H1 (cell line): Measurements from ENCODE around the gene SLC2A10. TPM values are rescaled to one million over a fixed set of nuclear protein-coding genes. Genes with fewer than 3 reads are reported as not detected.

Source experiments
- CTCF ChIA-PET: fragments of 300-600 bp; sonication (Branson Sonifier 250); formaldehyde crosslinking; loops from one replicate; lab custom pipeline; 2021; ENCODE audit not compliant: partially characterized antibody; lab: Charles Lee
- POLR2A ChIA-PET: fragments of 300-600 bp; sonication (Branson Sonifier 250); formaldehyde crosslinking; loops from one replicate; lab custom pipeline; 2021; ENCODE audit warnings: inconsistent platforms; ENCODE audit not compliant: partially characterized antibody; lab: Charles Lee
- DNase-seq, 2 experiments: peaks; one replicate each; pipeline versions ENCODE4 v3.0.0 to v3.0.0-alpha.2; 2010 to 2022; ENCODE audit warnings: low spot score in 2 of 2, low read depth in 1 of 2, mixed read lengths in 1 of 2
- FAIRE-seq: peaks from 2 replicates; lab custom pipeline; 2011; peaks lifted over from hg19 to GRCh38; lab: Jason Lieb, UNC
- H2AFZ ChIP-seq: 2 replicates; pipeline ENCODE4 v1.8.1; 2012; ENCODE audit warnings: low read length, inconsistent platforms
- H2AK5ac ChIP-seq: 2 replicates; pipeline ENCODE4 v1.6.1; 2013; ENCODE audit warnings: low read depth, low read length
- H2BK120ac ChIP-seq: replicated peaks from 2 replicates; pipeline ENCODE3; 2013; ENCODE audit warnings: low read depth, low read length, inconsistent platforms
- H2BK12ac ChIP-seq: 2 replicates; pipeline ENCODE4 v1.6.1; 2013; ENCODE audit warnings: low read depth, low read length
- H2BK15ac ChIP-seq: 2 replicates; pipeline ENCODE4 v1.6.1; 2013; ENCODE audit warnings: low read length
- H2BK20ac ChIP-seq: 2 replicates; pipeline ENCODE4 v1.6.1; 2013; ENCODE audit warnings: low read length
- H2BK5ac ChIP-seq: 2 replicates; pipeline ENCODE4 v1.6.1; 2013; ENCODE audit warnings: low read depth, low read length
- H3K14ac ChIP-seq: 2 replicates; pipeline ENCODE4 v1.6.1; 2013; ENCODE audit warnings: inconsistent platforms; ENCODE audit not compliant: insufficient read length
- H3K18ac ChIP-seq: 2 replicates; pipeline ENCODE4 v1.6.1; 2013; ENCODE audit warnings: low read length; ENCODE audit errors: extremely low read depth
- H3K23ac ChIP-seq: 2 replicates; pipeline ENCODE4 v1.6.1; 2013; ENCODE audit warnings: inconsistent platforms; ENCODE audit not compliant: insufficient read length
- H3K23me2 ChIP-seq: 2 replicates; pipeline ENCODE4 v1.6.1; 2013; ENCODE audit warnings: low read depth, low read length
- H3K27ac ChIP-seq: 2 replicates; pipeline ENCODE4 v1.6.1; 2011; ENCODE audit warnings: low read depth, low read length, inconsistent platforms
- H3K27me3 ChIP-seq, 4 experiments: replicated peaks in 1 of 4; 1 replicate in 1 of 4; 2 replicates in 3 of 4; pipeline versions ENCODE4 v1.6.1 to v1.8.1; 2011 to 2013; ENCODE audit warnings: low read length in 3 of 4, mild to moderate bottlenecking in 3 of 4, inconsistent platforms in 2 of 4, mixed read lengths in 2 of 4, moderate library complexity in 1 of 4; ENCODE audit not compliant: control insufficient read depth in 3 of 4, insufficient read depth in 3 of 4; ENCODE audit errors: extremely low read depth in 1 of 4
- H3K36me3 ChIP-seq, 4 experiments: 2 replicates each; pipeline versions ENCODE4 v1.6.1 to v1.8.1; 2011 to 2013; ENCODE audit warnings: mild to moderate bottlenecking in 4 of 4, low read length in 3 of 4, moderate library complexity in 2 of 4, control low read depth in 1 of 4, inconsistent platforms in 1 of 4; ENCODE audit not compliant: insufficient read depth in 4 of 4, control insufficient read depth in 2 of 4
- H3K4ac ChIP-seq: replicated peaks from 2 replicates; pipeline ENCODE3; 2013; ENCODE audit warnings: low read length, low read depth, mixed read lengths, inconsistent platforms; ENCODE audit not compliant: insufficient read length
- H3K4me1 ChIP-seq, 4 experiments: replicated peaks in 1 of 4; 1 replicate in 1 of 4; 2 replicates in 3 of 4; pipeline versions ENCODE4 v1.6.1 to v1.8.1; 2011 to 2013; ENCODE audit warnings: low read length in 3 of 4, inconsistent platforms in 2 of 4, mixed read lengths in 1 of 4; ENCODE audit not compliant: insufficient read depth in 4 of 4, control insufficient read depth in 3 of 4
- H3K4me2 ChIP-seq, 2 experiments: 2 replicates each; pipeline versions ENCODE4 v1.6.1 to v1.8.1; 2011 to 2013; ENCODE audit warnings: low read depth in 2 of 2, low read length in 2 of 2, control low read depth in 1 of 2, inconsistent platforms in 1 of 2, mild to moderate bottlenecking in 1 of 2; ENCODE audit not compliant: insufficient read depth in 1 of 2
- H3K4me3 ChIP-seq, 4 experiments: fragments of 200-600, 300-600 bp in 1 of 4; sonication (generic), shearing (Covaris generic), sonication (Bioruptor Twin) in 1 of 4; 2 replicates each; pipeline versions ENCODE4 v1.5.1 to v1.8.1; 2011 to 2016; ENCODE audit warnings: low read length in 4 of 4, low read depth in 3 of 4, control low read depth in 2 of 4, inconsistent platforms in 2 of 4, mild to moderate bottlenecking in 2 of 4, mixed read lengths in 1 of 4, moderate library complexity in 1 of 4; ENCODE audit not compliant: insufficient read depth in 2 of 4; ENCODE audit errors: extremely low read depth in 1 of 4
- H3K56ac ChIP-seq: replicated peaks from 2 replicates; pipeline ENCODE3; 2013; ENCODE audit warnings: low read depth, mild to moderate bottlenecking, mixed read lengths, low read length, inconsistent platforms; ENCODE audit not compliant: insufficient read length
- H3K79me1 ChIP-seq: 2 replicates; pipeline ENCODE4 v1.6.1; 2013; ENCODE audit warnings: low read depth, low read length, control low read depth
- H3K79me2 ChIP-seq, 2 experiments: 2 replicates each; pipeline versions ENCODE4 v1.6.1 to v1.8.1; 2012 to 2013; ENCODE audit warnings: low read length in 2 of 2, mild to moderate bottlenecking in 2 of 2, inconsistent platforms in 1 of 2; ENCODE audit not compliant: insufficient read depth in 2 of 2, control insufficient read depth in 1 of 2
- H3K9ac ChIP-seq, 4 experiments: replicated peaks in 1 of 4; 1 replicate in 1 of 4; 2 replicates in 3 of 4; pipeline versions ENCODE4 v1.6.1 to v1.8.1; 2011 to 2013; ENCODE audit warnings: low read depth in 3 of 4, low read length in 3 of 4, control low read depth in 2 of 4, mild to moderate bottlenecking in 2 of 4, moderate library complexity in 2 of 4, inconsistent platforms in 1 of 4; ENCODE audit errors: extremely low read depth in 1 of 4
- H3K9me3 ChIP-seq, 2 experiments: 2 replicates each; pipeline versions ENCODE4 v1.6.1 to v1.8.1; 2012 to 2013; ENCODE audit warnings: mild to moderate bottlenecking in 2 of 2, moderate library complexity in 2 of 2, control low read depth in 1 of 2, inconsistent platforms in 1 of 2, low read depth in 1 of 2, low read length in 1 of 2, mixed read lengths in 1 of 2; ENCODE audit not compliant: insufficient read depth in 2 of 2
- H4K20me1 ChIP-seq, 2 experiments: replicated peaks in 1 of 2; 2 replicates each; pipeline versions ENCODE3 to v1.8.1; 2011 to 2013; ENCODE audit warnings: inconsistent platforms in 2 of 2, low read length in 2 of 2, mild to moderate bottlenecking in 1 of 2; ENCODE audit not compliant: insufficient read depth in 2 of 2, control insufficient read depth in 1 of 2
- H4K5ac ChIP-seq: 2 replicates; pipeline ENCODE4 v1.6.1; 2013; ENCODE audit warnings: low read length, low read depth, mixed read lengths, inconsistent platforms; ENCODE audit not compliant: insufficient read length
- H4K8ac ChIP-seq: 2 replicates; pipeline ENCODE4 v1.8.0; 2013; ENCODE audit warnings: mild to moderate bottlenecking, moderate library complexity, low read length, inconsistent platforms; ENCODE audit not compliant: insufficient read depth; ENCODE audit errors: extremely low read depth
- H4K91ac ChIP-seq: replicated peaks from 2 replicates; pipeline ENCODE3; 2013; ENCODE audit warnings: low read length, mixed read lengths, inconsistent platforms; ENCODE audit not compliant: insufficient read length
- ATF2 ChIP-seq: IDR thresholded peaks from 2 replicates; pipeline ENCODE4 v1.6.1; 2012; ENCODE audit warnings: low read length, inconsistent platforms
- MAFK ChIP-seq: IDR thresholded peaks from 2 replicates; pipeline ENCODE4 v1.6.1; 2012; ENCODE audit warnings: low read depth, mild to moderate bottlenecking, improper control_type of control experiment, low read length
- YY1 ChIP-seq: IDR thresholded peaks from 2 replicates; pipeline ENCODE4 v1.6.1; 2011; ENCODE audit warnings: low read depth, mild to moderate bottlenecking, low read length
- WGBS, 2 experiments: shearing (Covaris generic) in 1 of 2; methylation state at CpG; one replicate each; pipeline versions ENCODE4 v1.1.6 to v1.1.7; 2013 to 2015; ENCODE audit warnings: low lambda C conversion rate in 2 of 2, mixed read lengths in 2 of 2, inconsistent platforms in 1 of 2, low coverage in 1 of 2, missing lambda C conversion rate in 1 of 2; ENCODE audit not compliant: insufficient replicate concordance in 2 of 2, insufficient coverage in 1 of 2, insufficient read length in 1 of 2; ENCODE audit errors: extremely low coverage in 1 of 2, missing lambda C conversion rate in 1 of 2; 5-methylcytosine and 5-hydroxymethylcytosine counted together
- polyA plus RNA-seq, 7 experiments: library from polyadenylated mRNA; depleted of rRNA in 3 of 7; stranded (reverse) in 5 of 7; unstranded in 2 of 7; fragments of >200 nt in 5 of 7; fragments of 200-250 nt in 2 of 7; gene quantifications; 1 replicate in 5 of 7; 2 replicates in 1 of 7; 4 replicates in 1 of 7; pipeline versions ENCODE4 v1.2.1 to v1.2.3, GENCODE V29; 2011 to 2013; ENCODE audit warnings: missing spikeins in 2 of 7, mixed read lengths in 2 of 7
- total RNA-seq: library from RNA; stranded (reverse); fragmentation: NEBNext Ultra II Directional; extraction: Animal tissue kit (Norgen Biotek cat#: 25700); gene quantifications from 2 replicates; pipeline ENCODE4 v1.2.1, GENCODE V29; 2021
- TF ChIP-seq, protein P1 (sequence below): IDR thresholded peaks from 2 replicates; pipeline ENCODE4 v1.6.1; 2011; ENCODE audit warnings: low read length, improper control_type of control experiment
- TF ChIP-seq, protein P2 (sequence below): IDR thresholded peaks from 2 replicates; pipeline ENCODE4 v1.6.1; 2011; ENCODE audit warnings: low read depth, mild to moderate bottlenecking, low read length; ENCODE audit not compliant: insufficient read depth

SLC2A10 gene
- total and polyA plus RNA-seq, 2 of the 8 experiments (the other 6 are each of a cell fraction or from before 2014, with no cell fraction given) = 9.0 to 9.7 TPM

- CTCF ChIA-PET = interaction anchor here (1.7 to 2.5 kb wide), 2 partner anchors 11 to 12 kb away, joined by 6 to 10 read pairs; no protein-coding TSS in a partner anchor
- no peak for TF ChIP-seq MAFK
- TF ChIP-seq YY1 = 0 out of 2 replicates have a peak, but pooled peaks have one; percentile 37
- TF ChIP-seq, protein P1, sequence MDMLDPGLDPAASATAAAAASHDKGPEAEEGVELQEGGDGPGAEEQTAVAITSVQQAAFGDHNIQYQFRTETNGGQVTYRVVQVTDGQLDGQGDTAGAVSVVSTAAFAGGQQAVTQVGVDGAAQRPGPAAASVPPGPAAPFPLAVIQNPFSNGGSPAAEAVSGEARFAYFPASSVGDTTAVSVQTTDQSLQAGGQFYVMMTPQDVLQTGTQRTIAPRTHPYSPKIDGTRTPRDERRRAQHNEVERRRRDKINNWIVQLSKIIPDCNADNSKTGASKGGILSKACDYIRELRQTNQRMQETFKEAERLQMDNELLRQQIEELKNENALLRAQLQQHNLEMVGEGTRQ = peak; percentile 37; the same call in 1 of the 2 replicates
- no peak for TF ChIP-seq ATF2
- TF ChIP-seq, protein P2, sequence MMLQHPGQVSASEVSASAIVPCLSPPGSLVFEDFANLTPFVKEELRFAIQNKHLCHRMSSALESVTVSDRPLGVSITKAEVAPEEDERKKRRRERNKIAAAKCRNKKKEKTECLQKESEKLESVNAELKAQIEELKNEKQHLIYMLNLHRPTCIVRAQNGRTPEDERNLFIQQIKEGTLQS = 0 out of 2 replicates have a peak, but pooled peaks have one; percentile 3
- H4K8ac ChIP-seq = no peak overlapping the region
- no peak overlapping the region for H3K9ac ChIP-seq
- no peak overlapping the region for H2BK12ac ChIP-seq
- no peak overlapping the region for H4K5ac ChIP-seq
- H2BK20ac ChIP-seq = no peak overlapping the region
- no peak overlapping the region for H2AK5ac ChIP-seq
- no peak overlapping the region for H3K18ac ChIP-seq
- H3K79me2 ChIP-seq = no peaks in the 10 kb centered on the region
- H3K23ac ChIP-seq = no peak overlapping the region
- no peak overlapping the region for H4K91ac ChIP-seq
- H2BK5ac ChIP-seq = no peak overlapping the region
- no peak overlapping the region for H2BK15ac ChIP-seq
- no peak overlapping the region for H2BK120ac ChIP-seq
- H3K14ac ChIP-seq = no peak overlapping the region
- no peaks in the 10 kb centered on the region; a peak in 1 of 4 replicates for H3K9me3 ChIP-seq
- WGBS, 2 experiments = 90% methylated on average over 3 of the region's 3 CpGs; no CpG with 5 or more reads in 1 of the 2 experiments
- no peak overlapping the region for H2AFZ ChIP-seq
- H3K27ac ChIP-seq = no peak overlapping the region
- H3K27me3 ChIP-seq = no peaks in the 10 kb centered on the region
- no peak overlapping the region for H3K4me2 ChIP-seq
- POLR2A ChIA-PET = no interaction called here
- peaks cover 0 to 4% (median 0%) of the 10 kb centered on the region in 4 experiments; a peak in 2 of 7 replicates for H3K4me1 ChIP-seq
- no peaks in the 10 kb centered on the region for H4K20me1 ChIP-seq
- DNase-seq (no peak), FAIRE-seq (no peak)
- no peak overlapping the region for H3K4me3 ChIP-seq
- H3K36me3 ChIP-seq = no peaks in the 10 kb centered on the region
- H3K56ac ChIP-seq = no peak overlapping the region
- H3K4ac ChIP-seq = no peak overlapping the region
- H3K79me1 ChIP-seq = no peaks in the 10 kb centered on the region
- no peaks in the 10 kb centered on the region; the same call in 1 of the 2 replicates for H3K23me2 ChIP-seq
Measured at GRCh38 chr20:46740214-46740609, 30.8 kb downstream of the SLC2A10 start.
